ENCODE measurements around the gene OBSCN.

The OBSCN gene

DNA sequence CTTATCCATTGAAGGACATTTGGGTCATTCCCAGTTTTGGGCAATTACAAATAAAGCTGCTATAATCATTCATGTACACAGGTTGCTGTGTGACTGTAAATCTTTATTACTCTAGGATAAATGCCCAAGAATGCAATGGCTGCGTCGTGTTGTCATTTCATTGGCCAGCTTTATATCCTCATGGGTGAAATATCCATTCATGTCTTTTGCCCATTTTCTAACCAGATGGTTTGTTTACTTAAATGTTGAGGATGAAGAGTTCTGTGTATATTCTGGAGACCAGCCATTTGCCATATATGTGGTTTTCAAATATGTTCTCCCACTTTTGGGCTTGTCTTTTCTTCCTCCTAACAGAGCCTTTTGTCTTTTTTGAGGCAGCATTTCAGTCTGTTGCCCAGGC is 173.5 kb downstream of the OBSCN start:
- H3K4me3 ChIP-seq (ENCODE audit: low read length, poor library complexity, severe bottlenecking), result no peak overlapping the region
- H4K20me1 ChIP-seq (ENCODE audit: insufficient read depth, low read length, poor library complexity, severe bottlenecking), result no peaks in the 10 kb centered on the region
- H3K9ac ChIP-seq (ENCODE audit: low read depth, low read length, poor library complexity, severe bottlenecking), result no peak overlapping the region
- H3K9me2 ChIP-seq (replicated peaks; ENCODE audit: low read depth, low read length), result no peaks in the 10 kb centered on the region
- no peak overlapping the region for H2AFZ ChIP-seq (ENCODE audit: low read length)
- no peaks in the 10 kb centered on the region for H3K4me1 ChIP-seq (ENCODE audit: insufficient read depth, low read length, poor library complexity, severe bottlenecking)
- no peaks in the 10 kb centered on the region for H3K9me3 ChIP-seq (ENCODE audit: insufficient read depth, low read depth, low read length)
- H3F3A ChIP-seq (ENCODE audit: low read depth), result no peaks in the 10 kb centered on the region
- no peaks in the 10 kb centered on the region for H3K79me2 ChIP-seq (ENCODE audit: insufficient read depth, low read length)
- no peak overlapping the region for H3K4me2 ChIP-seq (ENCODE audit: low read depth, low read length, poor library complexity, severe bottlenecking)
- no peak for TF ChIP-seq CTCF (conservative IDR thresholded peaks at IDR 0.05; ENCODE audit: low read length)
- no peaks in the 10 kb centered on the region for H3K27me3 ChIP-seq (ENCODE audit: insufficient read depth, low read length, poor library complexity, severe bottlenecking)
- no peaks in the 10 kb centered on the region for H3K36me3 ChIP-seq (ENCODE audit: insufficient read depth, low read length)

DNA sequence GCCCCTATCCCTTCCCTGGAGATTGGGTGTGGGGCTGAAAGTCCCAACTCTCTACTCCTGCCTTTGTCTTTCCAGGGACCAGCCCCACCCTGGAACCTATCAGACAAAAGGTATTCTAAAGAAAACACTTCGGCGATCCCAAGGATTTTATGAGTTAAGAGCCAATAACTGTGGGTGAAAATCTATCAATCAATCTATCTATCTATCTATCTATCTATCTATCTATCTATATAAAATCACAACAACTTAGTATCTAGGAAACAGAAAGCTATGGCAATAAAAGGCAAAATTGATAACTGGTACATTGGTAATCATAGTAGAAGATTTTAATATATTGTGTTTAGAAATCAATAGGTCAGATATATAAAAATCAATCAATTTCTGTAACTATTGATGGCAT is 175.9 kb downstream of the OBSCN start:
- Histone ChIP-seq H4K20me1 (ENCODE audit: insufficient read depth, low read length, poor library complexity, severe bottlenecking) (no peaks in the 10 kb centered on the region), H3K9me3 (ENCODE audit: insufficient read depth, low read depth, low read length) (no peaks in the 10 kb centered on the region), H3K4me2 (ENCODE audit: low read depth, low read length, poor library complexity, severe bottlenecking) (no peak overlapping the region), H3F3A (ENCODE audit: low read depth) (no peaks in the 10 kb centered on the region), H3K4me3 (ENCODE audit: low read length, poor library complexity, severe bottlenecking) (no peak overlapping the region), H3K27me3 (ENCODE audit: insufficient read depth, low read length, poor library complexity, severe bottlenecking) (no peaks in the 10 kb centered on the region), H3K79me2 (ENCODE audit: insufficient read depth, low read length) (no peaks in the 10 kb centered on the region), H3K9ac (ENCODE audit: low read depth, low read length, poor library complexity, severe bottlenecking) (no peak overlapping the region), H3K4me1 (ENCODE audit: insufficient read depth, low read length, poor library complexity, severe bottlenecking) (no peaks in the 10 kb centered on the region), H2AFZ (ENCODE audit: low read length) (no peak overlapping the region), H3K9me2 (replicated peaks; ENCODE audit: low read depth, low read length) (no peaks in the 10 kb centered on the region), H3K36me3 (ENCODE audit: insufficient read depth, low read length) (no peaks in the 10 kb centered on the region)
- TF ChIP-seq EZH2phosphoT487 (IDR thresholded peaks at IDR 0.05; ENCODE audit: borderline replicate concordance) (no peak), CTCF (conservative IDR thresholded peaks at IDR 0.05; ENCODE audit: low read length) (no peak)

DNA sequence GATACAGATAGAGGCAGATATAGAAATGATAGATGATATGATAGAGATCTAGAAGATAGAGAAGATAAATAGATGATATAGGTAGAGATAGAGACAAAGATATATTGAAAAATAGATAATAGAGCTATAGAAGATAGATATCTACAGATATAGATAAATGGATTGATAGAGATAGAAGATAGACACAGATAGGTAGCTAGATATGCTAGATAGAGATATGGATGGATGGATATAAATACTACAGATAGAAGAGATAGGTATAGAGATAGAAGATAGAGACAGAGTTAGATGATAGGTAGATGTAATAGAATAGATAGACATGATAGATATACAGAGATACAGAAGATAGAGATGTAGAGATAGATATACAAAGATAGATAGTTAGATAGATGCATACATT is 177.4 kb downstream of the OBSCN start:
- Histone ChIP-seq H3K9me2 (replicated peaks; ENCODE audit: low read depth, low read length) (no peaks in the 10 kb centered on the region), H3K9me3 (ENCODE audit: insufficient read depth, low read depth, low read length) (no peaks in the 10 kb centered on the region), H2AFZ (ENCODE audit: low read length) (no peak overlapping the region), H3K36me3 (ENCODE audit: insufficient read depth, low read length) (no peaks in the 10 kb centered on the region), H3K4me3 (ENCODE audit: low read length, poor library complexity, severe bottlenecking) (no peak overlapping the region), H3K79me2 (ENCODE audit: insufficient read depth, low read length) (no peaks in the 10 kb centered on the region), H3K9ac (ENCODE audit: low read depth, low read length, poor library complexity, severe bottlenecking) (no peak overlapping the region), H3F3A (ENCODE audit: low read depth) (no peaks in the 10 kb centered on the region), H3K27me3 (ENCODE audit: insufficient read depth, low read length, poor library complexity, severe bottlenecking) (no peaks in the 10 kb centered on the region), H4K20me1 (ENCODE audit: insufficient read depth, low read length, poor library complexity, severe bottlenecking) (no peaks in the 10 kb centered on the region), H3K4me2 (ENCODE audit: low read depth, low read length, poor library complexity, severe bottlenecking) (no peak overlapping the region), H3K4me1 (ENCODE audit: insufficient read depth, low read length, poor library complexity, severe bottlenecking) (no peaks in the 10 kb centered on the region)
- TF ChIP-seq CTCF (conservative IDR thresholded peaks at IDR 0.05; ENCODE audit: low read length), result no peak
- no peak for TF ChIP-seq EZH2phosphoT487 (IDR thresholded peaks at IDR 0.05; ENCODE audit: borderline replicate concordance)
